ENCODE data around the gene DOCK8.
A peak's percentile ranks its signal among the peaks of the same experiment; 100 is the strongest.

Gene DOCK8

GRCh38 chr9:459491-460444 is 245.1 kb downstream of the DOCK8 start:
- no peak for DNase-seq (ENCODE audit: low read depth in 2 of 2)

GRCh38 chr9:462121-462520 is 247.5 kb downstream of the DOCK8 start:
- DNase-seq (ENCODE audit: low read depth in 2 of 2): no peak

GRCh38 chr9:462606-463005 is 247.9 kb downstream of the DOCK8 start:
- no peak for DNase-seq (ENCODE audit: low read depth in 2 of 2)

- no peak for DNase-seq (ENCODE audit: low read depth in 2 of 2)
Observed at GRCh38 chr9:463455-464171, 248.9 kb downstream of the DOCK8 start.

DNA sequence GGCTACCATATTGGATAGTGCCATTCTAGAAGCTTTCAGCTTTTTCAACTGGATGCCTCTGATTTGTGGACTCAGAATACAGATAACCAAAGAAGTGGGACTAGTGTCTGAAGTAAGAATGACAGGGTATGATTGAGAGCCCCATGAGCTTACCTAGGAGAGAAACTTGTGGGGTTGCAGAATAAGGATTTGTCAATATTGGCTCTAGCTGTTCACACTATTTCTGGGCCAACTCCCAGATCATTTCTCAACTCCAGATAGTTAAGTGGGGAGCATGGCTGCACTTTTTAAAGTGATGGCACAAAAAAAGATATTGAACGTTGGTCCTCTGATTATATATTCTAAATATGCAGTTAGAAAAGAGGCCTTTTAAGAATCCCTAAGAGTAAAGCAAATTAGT is 252.1 kb downstream of the DOCK8 start:
- no peak for DNase-seq (ENCODE audit: low read depth in 2 of 2)

GRCh38 chr9:468766-469426 is 254.2 kb downstream of the DOCK8 start:
- no peak for DNase-seq (ENCODE audit: low read depth in 2 of 2)

GRCh38 chr9:469672-470551 is 255.2 kb downstream of the DOCK8 start:
- DNase-seq (ENCODE audit: low read depth in 2 of 2): peak; percentile 78 to 85

GRCh38 chr9:470552-471194 is 256.0 kb downstream of the DOCK8 start:
- DNase-seq (ENCODE audit: low read depth in 2 of 2): no peak

DNA sequence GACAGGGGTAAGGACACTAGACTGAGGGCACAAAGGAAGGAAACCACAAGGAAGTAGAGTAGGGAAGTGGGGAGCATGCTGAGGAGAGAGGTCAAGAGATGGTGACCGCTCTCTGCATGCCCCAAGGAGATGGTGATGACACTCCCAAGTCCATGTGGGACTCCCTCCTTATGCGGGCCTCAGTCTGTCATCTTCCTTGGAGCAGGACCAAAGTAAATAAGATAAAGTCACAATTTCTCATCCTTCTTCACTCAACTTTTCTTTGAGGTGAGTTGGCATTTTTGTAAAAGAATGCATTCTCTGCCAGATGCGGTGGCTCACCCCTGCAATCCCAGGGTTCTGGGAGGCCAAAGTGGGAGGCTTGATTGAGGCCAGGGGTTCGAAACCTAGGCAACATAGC is 256.7 kb downstream of the DOCK8 start:
- DNase-seq (ENCODE audit: low read depth in 2 of 2): no peak

- no peak for DNase-seq (ENCODE audit: low read depth in 2 of 2)
Observed at GRCh38 chr9:472479-473075, 257.9 kb downstream of the DOCK8 start.

- DNase-seq (ENCODE audit: low read depth in 2 of 2): no peak
Observed at GRCh38 chr9:477193-477592, 262.5 kb downstream of the DOCK8 start.

- no peak for DNase-seq (ENCODE audit: low read depth in 2 of 2)
Observed at GRCh38 chr9:479304-479970, 264.8 kb downstream of the DOCK8 start.

GRCh38 chr9:479971-480350 is 265.3 kb downstream of the DOCK8 start:
- no peak for DNase-seq (ENCODE audit: low read depth in 2 of 2)

DNA sequence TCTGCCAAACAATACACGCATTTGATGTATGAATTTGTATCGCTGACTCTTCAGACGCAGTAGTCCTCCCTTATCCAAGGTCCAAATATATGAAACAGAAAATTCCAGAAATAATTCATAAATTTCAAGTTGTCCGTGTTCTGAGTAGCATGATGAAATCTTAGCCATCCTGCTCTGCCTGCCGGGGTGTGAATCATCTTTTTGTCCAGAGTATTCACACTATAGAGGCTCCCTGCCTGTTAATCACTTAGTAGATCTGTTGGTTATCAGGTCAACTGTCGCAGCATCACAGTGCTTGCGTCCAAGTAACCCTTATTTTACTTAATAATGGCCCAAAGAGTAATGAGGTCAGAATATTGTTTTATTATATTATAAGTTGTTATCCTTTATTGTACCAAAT is 268.1 kb downstream of the DOCK8 start:
- DNase-seq (ENCODE audit: low read depth in 2 of 2): no peak

GRCh38 chr9:486156-486555 is 271.5 kb downstream of the DOCK8 start:
- DNase-seq (ENCODE audit: low read depth in 2 of 2): no peak

GRCh38 chr9:487429-487828 is 272.8 kb downstream of the DOCK8 start:
- DNase-seq (ENCODE audit: low read depth in 2 of 2): no peak

DNA sequence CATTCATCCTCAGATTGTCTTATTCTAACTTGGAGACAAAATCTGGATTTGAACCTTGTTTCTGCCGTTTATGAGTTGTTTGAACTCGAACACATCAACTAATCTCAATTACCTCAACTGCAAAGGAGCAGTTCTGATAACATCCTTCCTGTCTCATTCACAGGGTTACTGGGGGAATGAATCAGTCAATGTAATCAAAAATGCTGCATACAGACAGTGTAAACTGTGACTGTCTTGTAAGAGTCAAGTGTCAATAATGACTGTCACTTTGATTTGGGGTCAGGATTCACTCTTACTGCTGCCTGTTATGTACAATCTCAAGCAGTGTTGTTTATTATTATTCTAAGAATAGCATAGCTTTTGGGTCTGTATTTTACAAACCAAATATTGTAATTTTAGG is 273.8 kb downstream of the DOCK8 start:
- DNase-seq (ENCODE audit: low read depth in 2 of 2): no peak

GRCh38 chr9:489198-490197 is 274.8 kb downstream of the DOCK8 start:
- no peak for DNase-seq (ENCODE audit: low read depth in 2 of 2)

DNA sequence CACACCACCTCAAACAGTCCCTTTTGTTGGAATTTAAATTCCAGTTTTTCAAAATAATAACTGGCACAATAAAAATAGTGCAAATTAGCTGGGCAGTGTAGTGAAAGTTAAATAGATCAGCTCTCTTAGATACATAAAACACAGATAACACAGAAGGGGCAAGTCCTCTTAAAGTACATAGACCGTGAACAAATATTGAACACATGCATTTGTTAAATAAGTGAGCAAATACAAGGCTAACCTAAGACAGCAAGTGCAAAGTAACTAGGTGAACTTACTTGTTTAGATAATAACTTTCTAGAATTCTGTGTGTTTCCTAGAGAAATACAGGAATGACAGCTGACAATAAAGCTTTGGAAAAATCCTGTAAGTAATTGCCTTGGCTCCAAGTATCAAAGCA is 280.1 kb downstream of the DOCK8 start:
- DNase-seq (ENCODE audit: low read depth in 2 of 2): no peak

All from stimulated activated CD8-positive, alpha-beta memory T cell treated with anti-CD3 and anti-CD28 coated beads, Interleukin-2, amount 100 ng/mL, for 1 hour (primary cell).